AG10803 (cell line): ENCODE results near the gene GPATCH2.

ENCODE experiments used
- DNase-seq: peaks from one replicate; pipeline ENCODE4 v3.0.0; 2010; ENCODE audit warnings: low read depth
- H3K4me3 ChIP-seq: 2 replicates; pipeline ENCODE4 v1.5.1; 2011; ENCODE audit warnings: mild to moderate bottlenecking, low read length, control low read depth
- CTCF ChIP-seq: conservative IDR thresholded peaks from 2 replicates; pipeline ENCODE4 v1.5.1; 2011; ENCODE audit warnings: mild to moderate bottlenecking, low read length, control low read depth, inconsistent platforms

The GPATCH2 gene

GRCh38 chr1:217564207-217564606 is 66.7 kb downstream of the GPATCH2 start:
- no peak for DNase-seq
- no peak overlapping the region for H3K4me3 ChIP-seq
- no peak for TF ChIP-seq CTCF

- no peak for TF ChIP-seq CTCF
- no peak for DNase-seq
- no peak overlapping the region for H3K4me3 ChIP-seq
Observed at GRCh38 chr1:217563179-217563578, 67.7 kb downstream of the GPATCH2 start.

- peak; percentile 90 for DNase-seq
- no peak for TF ChIP-seq CTCF
- no peak overlapping the region for H3K4me3 ChIP-seq
Observed at GRCh38 chr1:217562229-217562878, 68.5 kb downstream of the GPATCH2 start.

GRCh38 chr1:217561446-217561845 is 69.4 kb downstream of the GPATCH2 start:
- no peak for DNase-seq
- TF ChIP-seq CTCF: no peak
- H3K4me3 ChIP-seq: no peak overlapping the region

GRCh38 chr1:217554849-217555248 is 76.0 kb downstream of the GPATCH2 start:
- no peak overlapping the region for H3K4me3 ChIP-seq
- no peak for TF ChIP-seq CTCF
- no peak for DNase-seq

GRCh38 chr1:217553949-217554509 is 76.9 kb downstream of the GPATCH2 start:
- no peak for TF ChIP-seq CTCF
- H3K4me3 ChIP-seq: no peak overlapping the region
- DNase-seq: no peak

- H3K4me3 ChIP-seq: no peak overlapping the region
- no peak for DNase-seq
- no peak for TF ChIP-seq CTCF
Observed at GRCh38 chr1:217552339-217552951, 78.4 kb downstream of the GPATCH2 start.
